Karpas-422 (cell line): ENCODE data around the gene PDE3A. TPM values are rescaled to one million over a fixed set of nuclear protein-coding genes. Genes with fewer than 3 reads are reported as not detected.

Experiments used
- DNase-seq: peaks from one replicate; pipeline ENCODE4 v3.0.0-alpha.2; 2015
- H2AFZ ChIP-seq: fragments of 200-600 bp; sonication (generic); 2 replicates; pipeline ENCODE4 v1.6.1; 2014; ENCODE audit warnings: antibody characterized with exemption, low read length, mixed read lengths
- H3K27ac ChIP-seq: fragments of 200-600 bp; sonication (generic); 2 replicates; pipeline ENCODE4 v1.5.1; 2014; ENCODE audit warnings: mild to moderate bottlenecking, low read length, moderate library complexity
- H3K27me3 ChIP-seq: fragments of 200-600 bp; sonication (generic); 2 replicates; pipeline ENCODE4 v1.6.1; 2014; ENCODE audit warnings: low read length, mixed read lengths
- H3K36me3 ChIP-seq: fragments of 200-600 bp; sonication (generic); 2 replicates; pipeline ENCODE4 v1.6.1; 2014; ENCODE audit warnings: low read length, mixed read lengths; ENCODE audit not compliant: insufficient read depth
- H3K4me1 ChIP-seq: fragments of 200-600 bp; sonication (generic); 2 replicates; pipeline ENCODE4 v1.6.1; 2014; ENCODE audit warnings: mild to moderate bottlenecking, low read length, mixed read lengths
- H3K4me2 ChIP-seq: fragments of 200-600 bp; sonication (generic); 2 replicates; pipeline ENCODE4 v1.6.1; 2014; ENCODE audit warnings: low read length, low read depth, mild to moderate bottlenecking; ENCODE audit not compliant: poor library complexity, severe bottlenecking
- H3K4me3 ChIP-seq: fragments of 200-600 bp; sonication (generic); 2 replicates; pipeline ENCODE4 v1.5.1; 2014; ENCODE audit warnings: mild to moderate bottlenecking, antibody characterized with exemption, low read length, mixed read lengths
- H3K79me2 ChIP-seq: fragments of 200-600 bp; sonication (generic); 2 replicates; pipeline ENCODE4 v1.6.1; 2014; ENCODE audit warnings: mild to moderate bottlenecking, low read length, mixed read lengths
- H3K9ac ChIP-seq: fragments of 200-600 bp; sonication (generic); 2 replicates; pipeline ENCODE4 v1.6.0; 2014; ENCODE audit warnings: low read length
- H3K9me2 ChIP-seq: fragments of 200-600 bp; sonication (generic), shearing (Covaris generic); replicated peaks from 2 replicates; pipeline ENCODE4 v1.6.0; 2014; ENCODE audit warnings: mild to moderate bottlenecking, low read length, moderate library complexity; ENCODE audit not compliant: insufficient read depth
- H3K9me3 ChIP-seq: fragments of 300-700, 200-600 bp; sonication (generic); 2 replicates; pipeline ENCODE4 v1.6.1; 2014; ENCODE audit warnings: low read length, mixed read lengths
- H4K20me1 ChIP-seq: fragments of 200-600 bp; sonication (generic); 2 replicates; pipeline ENCODE4 v1.6.1; 2014; ENCODE audit warnings: mild to moderate bottlenecking, antibody characterized with exemption, low read length, low read depth; ENCODE audit not compliant: insufficient read depth
- total RNA-seq: library from RNA; depleted of rRNA; stranded (reverse); fragments of >200 nt; shearing (Covaris generic); gene quantifications from 2 replicates; pipeline ENCODE4 v1.2.3, GENCODE V29; 2014; ENCODE audit warnings: low replicate concordance

The PDE3A gene
- total RNA-seq, 1 experiment from 2014 or later = not detected

DNA sequence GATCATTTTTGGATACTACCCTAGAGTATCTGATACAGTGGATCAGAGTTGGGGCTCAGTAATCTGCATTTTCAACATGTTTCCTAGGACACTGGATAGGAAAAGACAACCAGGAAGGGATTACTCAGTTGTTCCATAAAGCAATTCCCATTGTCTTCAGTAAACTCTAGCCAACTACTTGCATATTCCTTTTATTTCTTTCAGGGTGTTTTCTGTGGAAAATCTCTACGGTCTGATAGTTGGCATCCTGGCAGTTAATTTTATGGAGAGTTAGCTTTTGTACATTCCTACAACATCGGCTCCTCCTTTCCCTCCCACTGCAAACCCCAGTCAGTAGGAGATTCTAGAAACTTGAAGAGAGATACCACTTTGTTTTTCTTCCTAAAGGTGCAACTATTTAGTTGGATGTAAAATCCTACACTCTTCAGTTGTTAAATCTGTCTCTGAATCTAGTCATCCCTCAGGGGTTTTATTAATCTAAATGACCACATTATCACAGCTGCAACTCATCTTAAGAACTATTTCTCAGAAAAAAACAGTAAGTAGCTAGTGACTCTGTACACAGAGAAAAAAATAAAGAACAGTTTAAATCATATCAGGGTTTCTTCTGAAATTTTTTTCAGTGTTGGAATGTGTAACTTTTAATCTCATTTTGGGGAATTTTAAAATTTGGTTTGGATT lies 103.9 kb downstream of the PDE3A start:
- H3K4me1 ChIP-seq = no peaks in the 10 kb centered on the region
- no peak overlapping the region for H3K27ac ChIP-seq
- no peaks in the 10 kb centered on the region for H3K9me2 ChIP-seq
- H3K9ac ChIP-seq = no peak overlapping the region
- no peaks in the 10 kb centered on the region for H3K79me2 ChIP-seq
- DNase-seq = no peak
- no peak overlapping the region for H3K4me3 ChIP-seq
- H3K9me3 ChIP-seq = no peaks in the 10 kb centered on the region
- H3K36me3 ChIP-seq = no peaks in the 10 kb centered on the region
- no peaks in the 10 kb centered on the region for H3K27me3 ChIP-seq
- H3K4me2 ChIP-seq = no peak overlapping the region
- no peak overlapping the region for H2AFZ ChIP-seq
- no peaks in the 10 kb centered on the region for H4K20me1 ChIP-seq

GRCh38 chr12:20473133-20473532 lies 104.8 kb downstream of the PDE3A start:
- Histone ChIP-seq H3K9ac (no peak overlapping the region), H3K27me3 (no peaks in the 10 kb centered on the region), H3K79me2 (no peaks in the 10 kb centered on the region)

DNA sequence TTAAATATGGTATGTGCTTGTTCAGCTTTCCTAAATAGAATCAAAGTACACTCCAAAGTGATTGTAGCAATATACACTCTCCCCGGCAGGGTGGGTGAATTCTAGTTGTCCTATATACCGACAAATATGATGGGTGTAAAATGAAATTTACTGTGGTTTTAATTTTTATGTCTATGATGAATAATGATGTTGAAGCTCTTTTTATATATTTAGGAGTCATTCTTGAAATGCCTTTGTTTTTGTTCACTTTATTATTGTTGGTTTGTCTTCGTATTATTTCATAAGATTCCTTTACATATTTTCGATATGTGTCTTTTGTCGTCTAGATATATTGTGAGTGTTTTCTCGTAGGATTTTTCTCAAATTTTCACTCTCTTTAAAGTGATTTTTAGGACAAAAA lies 105.7 kb downstream of the PDE3A start:
- Histone ChIP-seq H3K9me2 (no peaks in the 10 kb centered on the region), H3K36me3 (no peaks in the 10 kb centered on the region), H3K4me1 (no peaks in the 10 kb centered on the region), H3K9ac (no peak overlapping the region), H3K9me3 (no peaks in the 10 kb centered on the region), H2AFZ (no peak overlapping the region), H3K27me3 (no peaks in the 10 kb centered on the region), H3K4me2 (no peak overlapping the region), H3K79me2 (no peaks in the 10 kb centered on the region), H3K4me3 (no peak overlapping the region), H4K20me1 (no peaks in the 10 kb centered on the region), H3K27ac (no peak overlapping the region)
- DNase-seq = no peak

More at GRCh38 chr12:20473133-20473532, 104.8 kb downstream of the PDE3A start:
- H3K4me1 ChIP-seq = no peaks in the 10 kb centered on the region
- H3K9me2 ChIP-seq = no peaks in the 10 kb centered on the region
- H4K20me1 ChIP-seq = no peaks in the 10 kb centered on the region
- H2AFZ ChIP-seq = no peak overlapping the region
- no peak for DNase-seq
- H3K4me3 ChIP-seq = no peak overlapping the region
- H3K27ac ChIP-seq = no peak overlapping the region
- H3K9me3 ChIP-seq = no peaks in the 10 kb centered on the region
- H3K4me2 ChIP-seq = no peak overlapping the region
- no peaks in the 10 kb centered on the region for H3K36me3 ChIP-seq

- no peak overlapping the region for H3K27ac ChIP-seq
- H3K79me2 ChIP-seq = no peaks in the 10 kb centered on the region
- no peak overlapping the region for H3K4me3 ChIP-seq
- H3K9me3 ChIP-seq = no peaks in the 10 kb centered on the region
- no peak overlapping the region for H3K9ac ChIP-seq
- H3K27me3 ChIP-seq = no peaks in the 10 kb centered on the region
- H3K4me2 ChIP-seq = no peak overlapping the region
- H3K36me3 ChIP-seq = no peaks in the 10 kb centered on the region
- DNase-seq = no peak
- H3K9me2 ChIP-seq = no peaks in the 10 kb centered on the region
- H2AFZ ChIP-seq = no peak overlapping the region
- no peaks in the 10 kb centered on the region for H4K20me1 ChIP-seq
- H3K4me1 ChIP-seq = no peaks in the 10 kb centered on the region
Measured at GRCh38 chr12:20474443-20474842, 106.1 kb downstream of the PDE3A start.

- Histone ChIP-seq H3K27ac (no peak overlapping the region), H3K4me2 (no peak overlapping the region), H3K4me1 (no peaks in the 10 kb centered on the region), H3K27me3 (no peaks in the 10 kb centered on the region), H3K9ac (no peak overlapping the region), H3K79me2 (no peaks in the 10 kb centered on the region), H4K20me1 (no peaks in the 10 kb centered on the region), H3K36me3 (no peaks in the 10 kb centered on the region), H3K9me3 (no peaks in the 10 kb centered on the region), H3K9me2 (no peaks in the 10 kb centered on the region), H2AFZ (no peak overlapping the region), H3K4me3 (no peak overlapping the region)
- DNase-seq = no peak
Measured at GRCh38 chr12:20475542-20475941, 107.2 kb downstream of the PDE3A start.

- H4K20me1 ChIP-seq = no peaks in the 10 kb centered on the region
- H2AFZ ChIP-seq = no peak overlapping the region
- no peak overlapping the region for H3K4me2 ChIP-seq
- no peaks in the 10 kb centered on the region for H3K9me3 ChIP-seq
- H3K4me1 ChIP-seq = no peaks in the 10 kb centered on the region
- H3K79me2 ChIP-seq = no peaks in the 10 kb centered on the region
- DNase-seq = no peak
- H3K4me3 ChIP-seq = no peak overlapping the region
- no peaks in the 10 kb centered on the region for H3K27me3 ChIP-seq
- H3K36me3 ChIP-seq = no peaks in the 10 kb centered on the region
- H3K9me2 ChIP-seq = no peaks in the 10 kb centered on the region
- no peak overlapping the region for H3K9ac ChIP-seq
- no peak overlapping the region for H3K27ac ChIP-seq
Measured at GRCh38 chr12:20476551-20476950, 108.2 kb downstream of the PDE3A start.

DNA sequence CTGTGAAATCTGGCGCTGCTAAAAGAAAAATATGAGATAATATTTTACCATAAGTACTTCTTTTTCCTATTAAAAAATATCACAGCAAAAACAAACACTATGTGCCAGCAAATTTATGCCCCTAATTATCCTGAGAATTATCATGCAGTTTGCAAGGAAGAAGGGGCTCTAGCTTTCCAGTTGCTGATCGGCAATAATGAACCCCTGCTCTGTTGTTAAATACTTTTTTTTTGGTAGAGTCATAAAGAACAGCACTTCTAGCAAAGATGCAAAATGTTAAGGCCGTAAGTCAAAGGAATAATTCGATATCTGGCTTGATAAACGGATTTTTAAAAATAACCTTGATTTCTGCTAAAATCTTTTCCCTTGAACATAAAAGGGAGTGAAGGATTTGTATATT lies 108.9 kb downstream of the PDE3A start:
- Histone ChIP-seq H4K20me1 (no peaks in the 10 kb centered on the region), H3K4me3 (no peak overlapping the region), H3K9me3 (no peaks in the 10 kb centered on the region), H3K79me2 (no peaks in the 10 kb centered on the region), H3K36me3 (no peaks in the 10 kb centered on the region), H3K9ac (no peak overlapping the region), H3K4me1 (no peaks in the 10 kb centered on the region), H3K9me2 (no peaks in the 10 kb centered on the region), H2AFZ (no peak overlapping the region), H3K27me3 (no peaks in the 10 kb centered on the region), H3K4me2 (no peak overlapping the region), H3K27ac (no peak overlapping the region)
- DNase-seq = no peak

DNA sequence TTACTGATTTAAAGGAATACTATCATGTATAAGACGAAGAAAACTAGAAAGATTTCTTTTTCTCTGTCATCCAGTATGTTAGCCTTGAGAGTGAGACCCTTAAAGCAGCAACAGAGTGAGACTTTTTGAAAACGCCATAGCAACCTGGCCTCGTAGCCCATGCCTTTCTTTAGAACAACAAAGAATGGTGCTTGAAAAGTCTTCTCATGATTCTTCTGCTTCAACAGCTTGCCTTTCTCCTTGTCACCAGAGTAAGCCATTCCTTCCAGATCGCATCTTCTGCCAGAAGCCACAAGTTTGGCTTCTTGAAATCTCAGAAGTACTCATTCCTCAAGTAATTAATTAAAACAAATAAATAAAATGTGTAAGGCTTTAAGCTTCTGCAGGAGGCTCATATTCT lies 109.3 kb downstream of the PDE3A start:
- H3K79me2 ChIP-seq = no peaks in the 10 kb centered on the region
- H4K20me1 ChIP-seq = no peaks in the 10 kb centered on the region
- H2AFZ ChIP-seq = no peak overlapping the region
- H3K27me3 ChIP-seq = no peaks in the 10 kb centered on the region
- H3K9me2 ChIP-seq = no peaks in the 10 kb centered on the region
- no peaks in the 10 kb centered on the region for H3K4me1 ChIP-seq
- no peak overlapping the region for H3K9ac ChIP-seq
- DNase-seq = no peak
- no peaks in the 10 kb centered on the region for H3K9me3 ChIP-seq
- no peak overlapping the region for H3K4me2 ChIP-seq
- no peak overlapping the region for H3K4me3 ChIP-seq
- H3K36me3 ChIP-seq = no peaks in the 10 kb centered on the region
- H3K27ac ChIP-seq = no peak overlapping the region
